GM19438 (cell line): ENCODE results near the gene APC.
A peak's percentile ranks its signal among the peaks of the same experiment; 100 is the strongest.
"Not testable (repeated sequence)": the region's sequence is repeated elsewhere in the genome, so short reads cannot be mapped to it uniquely, and the experiment has no call there.

Experiments used
- ATAC-seq: cut with Tn5 transposase; IDR thresholded peaks from one replicate; pipeline ENCODE4 v1.9.1; 2021; ENCODE audit warnings: low read depth; ENCODE audit not compliant: unreplicated experiment

Gene APC

GRCh38 chr5:112847306-112847705, 109.6 kb downstream of the APC start:
- ATAC-seq: no peak

- peak; percentile 99 for ATAC-seq
Observed at GRCh38 chr5:112848116-112848811, 110.6 kb downstream of the APC start.

GRCh38 chr5:112849912-112850311, 112.2 kb downstream of the APC start:
- ATAC-seq: no peak

DNA sequence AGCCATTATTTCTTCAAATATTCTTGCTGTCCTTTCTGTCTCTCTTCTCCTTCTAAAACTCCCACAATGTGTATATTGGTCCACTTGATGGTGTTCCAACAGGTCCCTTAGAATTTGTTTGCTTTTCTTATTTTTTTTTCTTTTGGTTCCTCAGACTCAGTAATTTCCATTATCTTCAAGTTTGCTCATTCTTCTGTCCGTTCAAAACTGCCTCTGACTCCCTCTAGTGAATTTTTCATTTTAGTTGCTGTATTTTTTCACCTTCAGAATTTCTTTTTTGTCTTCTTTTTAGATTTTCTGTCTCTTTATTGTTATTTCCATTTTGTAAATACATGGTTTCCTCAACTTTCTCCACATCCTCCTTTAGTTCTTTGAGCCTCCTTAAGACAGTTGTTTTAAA, 117.0 kb downstream of the APC start:
- no peak for ATAC-seq

- ATAC-seq: no peak
Observed at GRCh38 chr5:112857866-112858265, 120.2 kb downstream of the APC start.

GRCh38 chr5:112860571-112860928, 122.9 kb downstream of the APC start:
- not testable (repeated sequence) for ATAC-seq

- ATAC-seq: peak; percentile 97
Observed at GRCh38 chr5:112860929-112861637, 123.4 kb downstream of the APC start, which contains the start of gene SRP19. TSS of gene SRP19 (plus strand) at chr5:112861287. CDS start at chr5:112861377, 90 bp downstream.

DNA sequence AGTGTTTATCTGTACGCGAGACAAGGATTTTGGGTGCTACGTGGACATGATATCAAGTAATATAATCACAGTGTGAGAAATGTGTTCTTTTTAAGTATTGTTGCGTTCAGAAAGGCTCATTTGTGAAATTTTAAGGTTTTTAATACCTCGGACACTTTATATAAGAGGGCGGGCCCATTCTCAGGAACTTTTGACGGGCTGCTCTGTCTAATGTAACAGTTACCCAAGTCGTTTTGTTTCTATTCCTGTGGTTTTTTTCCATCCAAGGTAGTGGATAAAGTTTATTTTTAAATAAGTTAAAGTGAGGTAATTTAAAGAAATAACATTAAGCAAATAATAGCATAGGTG, 123.9 kb downstream of the APC start:
- ATAC-seq: no peak

- no peak for ATAC-seq
Observed at GRCh38 chr5:112862085-112862484, 124.4 kb downstream of the APC start.

DNA sequence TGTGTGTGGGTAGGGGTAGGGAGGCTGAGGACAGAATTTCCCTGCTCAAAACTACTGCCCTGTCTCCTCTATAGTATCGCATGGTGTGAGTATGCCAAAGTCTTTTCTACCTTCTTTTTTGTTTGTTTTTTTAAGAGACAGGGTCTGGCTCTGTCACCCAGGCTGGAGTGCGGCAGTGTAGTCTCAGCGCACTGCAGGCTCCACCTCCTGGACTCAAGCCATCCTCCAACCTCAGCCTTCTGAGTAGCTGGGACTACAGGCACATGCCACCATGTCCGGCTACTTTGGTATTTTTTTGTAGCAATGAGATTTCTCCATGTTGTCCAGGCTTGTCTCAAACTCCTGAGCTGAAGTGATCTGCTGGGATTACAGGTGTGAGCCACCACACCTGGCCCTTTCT, 125.9 kb downstream of the APC start:
- ATAC-seq: no peak

DNA sequence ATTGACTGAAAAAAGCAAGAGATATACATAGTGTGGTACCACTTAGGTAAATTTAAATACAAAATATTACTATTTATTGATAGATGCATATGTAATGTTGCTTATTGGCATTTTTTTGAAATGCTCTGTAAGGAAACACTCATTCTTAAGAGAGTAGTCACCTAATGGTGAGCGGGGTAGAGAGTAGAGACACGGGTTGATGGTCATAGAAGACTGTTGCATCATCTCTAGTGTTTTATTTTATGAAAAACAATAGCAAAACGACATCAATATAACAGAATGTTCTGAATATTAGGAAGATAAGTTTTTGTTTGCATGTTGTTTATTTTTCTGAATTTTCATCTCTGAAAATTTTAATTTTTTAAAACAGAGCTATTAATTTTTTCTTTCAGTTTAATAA, 127.4 kb downstream of the APC start:
- ATAC-seq: no peak

- ATAC-seq: no peak
Observed at GRCh38 chr5:112866739-112867138, 129.1 kb downstream of the APC start.

DNA sequence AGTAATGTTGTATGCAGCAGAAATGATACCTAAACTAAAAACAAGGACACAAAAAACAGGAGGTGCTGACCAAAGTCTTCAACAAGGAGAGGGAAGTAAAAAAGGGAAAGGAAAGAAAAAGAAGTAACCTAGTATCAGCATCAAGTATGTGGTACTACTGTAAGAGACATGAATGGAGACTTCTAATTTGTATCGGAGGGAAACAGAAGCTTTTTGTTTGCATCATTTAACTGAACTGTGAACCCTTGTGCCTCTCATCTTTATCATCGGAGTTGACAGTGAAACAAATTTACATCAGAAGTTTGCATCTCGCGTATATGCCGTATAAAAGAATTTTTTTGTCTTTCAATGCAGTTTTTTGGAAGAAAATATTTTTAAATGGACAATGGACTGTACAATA, 129.7 kb downstream of the APC start:
- no peak for ATAC-seq

- ATAC-seq: peak; percentile 59
Observed at GRCh38 chr5:112869948-112870347, 132.3 kb downstream of the APC start.

DNA sequence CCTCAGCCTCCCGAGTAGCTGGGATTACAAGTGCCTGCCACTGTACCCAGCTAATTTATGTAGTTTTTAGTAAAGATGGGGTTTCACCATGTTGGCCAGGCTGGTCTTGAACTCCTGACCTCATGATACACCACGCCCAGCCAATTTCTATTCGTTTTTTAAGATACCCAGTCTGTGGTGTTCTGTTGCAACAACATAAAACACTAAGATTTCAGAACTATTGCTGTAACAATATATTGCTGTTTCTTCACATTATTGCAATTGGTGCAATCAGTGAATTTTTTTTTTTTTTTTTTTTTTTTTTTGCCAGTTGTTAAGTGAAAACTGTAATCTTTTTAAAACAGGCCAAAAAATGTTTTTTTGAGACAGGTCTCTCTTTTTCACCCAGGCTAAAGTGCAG, 133.3 kb downstream of the APC start:
- no peak for ATAC-seq

DNA sequence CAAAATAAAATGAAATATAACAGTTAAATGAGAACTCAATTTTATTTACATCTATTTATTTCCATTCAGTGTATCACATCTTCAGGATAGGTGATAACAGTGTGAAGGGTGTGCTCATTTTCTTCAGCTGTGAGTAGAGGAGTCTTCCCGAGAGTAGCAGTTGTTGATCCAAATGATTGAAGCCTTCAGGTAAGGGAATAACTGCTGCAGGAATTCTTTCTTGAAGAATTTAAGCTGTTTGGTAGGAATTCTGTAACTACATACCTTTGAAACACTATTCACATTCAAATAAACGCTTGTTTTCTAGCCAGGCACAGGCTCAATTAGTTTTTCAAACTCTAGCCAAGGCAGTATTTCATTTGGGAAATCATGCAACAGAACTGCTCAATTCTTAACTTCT, 138.7 kb downstream of the APC start:
- no peak for ATAC-seq

- ATAC-seq: no peak
Observed at GRCh38 chr5:112878101-112878500, 140.4 kb downstream of the APC start.

- ATAC-seq: no peak
Observed at GRCh38 chr5:112878760-112879159, 141.1 kb downstream of the APC start.

- no peak for ATAC-seq
Observed at GRCh38 chr5:112880219-112880964, 142.7 kb downstream of the APC start.

- no peak for ATAC-seq
Observed at GRCh38 chr5:112883192-112883591, 145.5 kb downstream of the APC start.

DNA sequence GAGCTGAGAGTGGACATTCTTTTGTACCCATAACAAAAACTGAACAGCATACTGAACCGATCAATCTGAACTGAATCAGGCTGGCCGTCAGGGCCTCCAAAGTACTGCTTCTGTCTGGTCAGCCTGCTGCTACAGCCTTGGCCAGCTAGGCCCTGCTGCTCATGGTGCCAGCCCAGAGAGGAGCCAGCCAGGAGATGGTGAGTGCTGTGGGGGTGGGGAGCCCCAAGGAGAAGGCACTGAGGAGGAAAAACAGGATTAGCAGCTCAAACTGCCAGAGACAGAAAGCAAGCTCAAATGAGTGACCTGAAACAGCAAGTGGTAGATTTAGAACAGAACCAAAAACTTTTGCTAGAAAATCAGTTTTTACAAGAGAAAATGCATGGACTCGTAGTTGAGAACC, 147.3 kb downstream of the APC start:
- ATAC-seq: no peak

DNA sequence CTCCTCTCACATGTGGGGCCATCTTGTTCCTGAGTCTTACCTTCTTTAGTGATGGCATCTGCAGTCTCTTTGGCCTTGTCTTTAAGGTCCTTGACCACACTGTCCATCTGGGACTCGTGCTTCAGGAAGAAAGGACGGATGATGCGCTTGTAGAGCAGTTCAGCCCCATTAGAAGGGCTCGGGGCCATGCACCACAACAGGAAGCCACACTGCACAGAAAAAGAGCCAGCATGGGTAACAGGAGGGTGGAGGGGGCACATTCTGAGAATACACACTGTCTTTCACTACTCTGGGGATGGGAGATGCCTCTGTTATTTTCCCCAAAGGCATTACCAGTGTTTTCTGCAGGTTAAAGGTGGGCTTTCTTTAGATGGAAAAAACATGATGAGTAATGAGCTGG, 149.3 kb downstream of the APC start:
- no peak for ATAC-seq
